ENCODE data around the gene STK39.
"Not testable (repeated sequence)": the region's sequence is repeated elsewhere in the genome, so short reads cannot be mapped to it uniquely, and the experiment has no call there.

Gene STK39

GRCh38 chr2:168096158-168096557 lies 151.2 kb downstream of the STK39 start:
- H3K4me3 ChIP-seq (ENCODE audit: insufficient read depth, low read depth, low read length): no peak overlapping the region
- no peaks in the 10 kb centered on the region for H3K27me3 ChIP-seq (ENCODE audit: control insufficient read depth, insufficient read depth, low read length, poor library complexity, severe bottlenecking)
- H3K9me3 ChIP-seq (ENCODE audit: control insufficient read depth, low read length): no peaks in the 10 kb centered on the region
- 85 to 100% methylated on average over 3 of the region's 3 CpGs for WGBS, 2 experiments
- no peaks in the 10 kb centered on the region for H3K36me3 ChIP-seq (ENCODE audit: control insufficient read depth, insufficient read depth, low read length)
- H3K4me1 ChIP-seq (ENCODE audit: control insufficient read depth, insufficient read depth, low read length): no peaks in the 10 kb centered on the region
- no peak overlapping the region for H3K27ac ChIP-seq (ENCODE audit: insufficient read depth, low read depth, low read length, poor library complexity, severe bottlenecking)

- Histone ChIP-seq H3K27me3 (ENCODE audit: control insufficient read depth, insufficient read depth, low read length, poor library complexity, severe bottlenecking) (no peaks in the 10 kb centered on the region), H3K9me3 (ENCODE audit: control insufficient read depth, low read length) (no peaks in the 10 kb centered on the region), H3K36me3 (ENCODE audit: control insufficient read depth, insufficient read depth, low read length) (no peaks in the 10 kb centered on the region), H3K27ac (ENCODE audit: insufficient read depth, low read depth, low read length, poor library complexity, severe bottlenecking) (no peak overlapping the region), H3K4me3 (ENCODE audit: insufficient read depth, low read depth, low read length) (no peak overlapping the region), H3K4me1 (ENCODE audit: control insufficient read depth, insufficient read depth, low read length) (no peaks in the 10 kb centered on the region)
- 94% methylated on average over 2 of the region's 2 CpGs for WGBS, 2 experiments
Observed at GRCh38 chr2:168091986-168092385, 155.4 kb downstream of the STK39 start.

- Histone ChIP-seq H3K4me3 (ENCODE audit: insufficient read depth, low read depth, low read length) (no peak overlapping the region), H3K36me3 (ENCODE audit: control insufficient read depth, insufficient read depth, low read length) (no peaks in the 10 kb centered on the region), H3K27me3 (ENCODE audit: control insufficient read depth, insufficient read depth, low read length, poor library complexity, severe bottlenecking) (no peaks in the 10 kb centered on the region), H3K4me1 (ENCODE audit: control insufficient read depth, insufficient read depth, low read length) (no peaks in the 10 kb centered on the region), H3K9me3 (ENCODE audit: control insufficient read depth, low read length) (no peaks in the 10 kb centered on the region), H3K27ac (ENCODE audit: insufficient read depth, low read depth, low read length, poor library complexity, severe bottlenecking) (no peak overlapping the region)
- 95 to 97% methylated on average over 8 of the region's 8 CpGs for WGBS, 2 experiments
Observed at GRCh38 chr2:168090366-168091135, 156.8 kb downstream of the STK39 start.

- H3K4me3 ChIP-seq (ENCODE audit: insufficient read depth, low read depth, low read length): no peak overlapping the region
- H3K9me3 ChIP-seq (ENCODE audit: control insufficient read depth, low read length): no peaks in the 10 kb centered on the region
- no peak overlapping the region for H3K27ac ChIP-seq (ENCODE audit: insufficient read depth, low read depth, low read length, poor library complexity, severe bottlenecking)
- WGBS, 2 experiments: 100% methylated on average over 1 of the region's 1 CpG
- no peaks in the 10 kb centered on the region for H3K27me3 ChIP-seq (ENCODE audit: control insufficient read depth, insufficient read depth, low read length, poor library complexity, severe bottlenecking)
- H3K36me3 ChIP-seq (ENCODE audit: control insufficient read depth, insufficient read depth, low read length): no peaks in the 10 kb centered on the region
- no peaks in the 10 kb centered on the region for H3K4me1 ChIP-seq (ENCODE audit: control insufficient read depth, insufficient read depth, low read length)
Observed at GRCh38 chr2:168089200-168089599, 158.2 kb downstream of the STK39 start.

- Histone ChIP-seq H3K36me3 (ENCODE audit: control insufficient read depth, insufficient read depth, low read length) (no peaks in the 10 kb centered on the region), H3K27me3 (ENCODE audit: control insufficient read depth, insufficient read depth, low read length, poor library complexity, severe bottlenecking) (no peaks in the 10 kb centered on the region), H3K4me3 (ENCODE audit: insufficient read depth, low read depth, low read length) (no peak overlapping the region), H3K9me3 (ENCODE audit: control insufficient read depth, low read length) (no peaks in the 10 kb centered on the region), H3K27ac (ENCODE audit: insufficient read depth, low read depth, low read length, poor library complexity, severe bottlenecking) (no peak overlapping the region), H3K4me1 (ENCODE audit: control insufficient read depth, insufficient read depth, low read length) (no peaks in the 10 kb centered on the region)
- 91 to 93% methylated on average over 3 to 4 of the region's 4 CpGs for WGBS, 2 experiments
Observed at GRCh38 chr2:168087401-168087800, 160.0 kb downstream of the STK39 start.

- Histone ChIP-seq H3K36me3 (ENCODE audit: control insufficient read depth, insufficient read depth, low read length) (no peaks in the 10 kb centered on the region), H3K9me3 (ENCODE audit: control insufficient read depth, low read length) (no peaks in the 10 kb centered on the region), H3K27me3 (ENCODE audit: control insufficient read depth, insufficient read depth, low read length, poor library complexity, severe bottlenecking) (no peaks in the 10 kb centered on the region), H3K4me1 (ENCODE audit: control insufficient read depth, insufficient read depth, low read length) (no peaks in the 10 kb centered on the region), H3K4me3 (ENCODE audit: insufficient read depth, low read depth, low read length) (no peak overlapping the region), H3K27ac (ENCODE audit: insufficient read depth, low read depth, low read length, poor library complexity, severe bottlenecking) (no peak overlapping the region)
- 88 to 96% methylated on average over 5 of the region's 5 CpGs for WGBS, 2 experiments
Observed at GRCh38 chr2:168086851-168087250, 160.5 kb downstream of the STK39 start.

- 91 to 93% methylated on average over 4 of the region's 4 CpGs for WGBS, 2 experiments
- H3K36me3 ChIP-seq (ENCODE audit: control insufficient read depth, insufficient read depth, low read length): no peaks in the 10 kb centered on the region
- no peaks in the 10 kb centered on the region for H3K4me1 ChIP-seq (ENCODE audit: control insufficient read depth, insufficient read depth, low read length)
- no peaks in the 10 kb centered on the region for H3K9me3 ChIP-seq (ENCODE audit: control insufficient read depth, low read length)
- no peak overlapping the region for H3K27ac ChIP-seq (ENCODE audit: insufficient read depth, low read depth, low read length, poor library complexity, severe bottlenecking)
- no peaks in the 10 kb centered on the region for H3K27me3 ChIP-seq (ENCODE audit: control insufficient read depth, insufficient read depth, low read length, poor library complexity, severe bottlenecking)
- no peak overlapping the region for H3K4me3 ChIP-seq (ENCODE audit: insufficient read depth, low read depth, low read length)
Observed at GRCh38 chr2:168085801-168086361, 161.5 kb downstream of the STK39 start.

- 74 to 85% methylated on average over 4 of the region's 4 CpGs for WGBS, 2 experiments
- no peaks in the 10 kb centered on the region for H3K9me3 ChIP-seq (ENCODE audit: control insufficient read depth, low read length)
- H3K27ac ChIP-seq (ENCODE audit: insufficient read depth, low read depth, low read length, poor library complexity, severe bottlenecking): no peak overlapping the region
- H3K4me1 ChIP-seq (ENCODE audit: control insufficient read depth, insufficient read depth, low read length): no peaks in the 10 kb centered on the region
- H3K36me3 ChIP-seq (ENCODE audit: control insufficient read depth, insufficient read depth, low read length): no peaks in the 10 kb centered on the region
- H3K4me3 ChIP-seq (ENCODE audit: insufficient read depth, low read depth, low read length): no peak overlapping the region
- no peaks in the 10 kb centered on the region for H3K27me3 ChIP-seq (ENCODE audit: control insufficient read depth, insufficient read depth, low read length, poor library complexity, severe bottlenecking)
Observed at GRCh38 chr2:168084288-168084687, 163.1 kb downstream of the STK39 start.

- H3K27me3 ChIP-seq (ENCODE audit: control insufficient read depth, insufficient read depth, low read length, poor library complexity, severe bottlenecking); H3K9me3 ChIP-seq (ENCODE audit: control insufficient read depth, low read length); H3K36me3 ChIP-seq (ENCODE audit: control insufficient read depth, insufficient read depth, low read length); H3K4me3 ChIP-seq (ENCODE audit: insufficient read depth, low read depth, low read length); H3K4me1 ChIP-seq (ENCODE audit: control insufficient read depth, insufficient read depth, low read length); H3K27ac ChIP-seq (ENCODE audit: insufficient read depth, low read depth, low read length, poor library complexity, severe bottlenecking): not testable (repeated sequence)
- WGBS, 2 experiments: 95 to 100% methylated on average over 1 to 3 of the region's 3 CpGs
Observed at GRCh38 chr2:168081452-168081851, 165.9 kb downstream of the STK39 start.

- WGBS, 2 experiments: 95 to 98% methylated on average over 3 of the region's 3 CpGs
- Histone ChIP-seq H3K4me1 (ENCODE audit: control insufficient read depth, insufficient read depth, low read length) (no peaks in the 10 kb centered on the region), H3K27me3 (ENCODE audit: control insufficient read depth, insufficient read depth, low read length, poor library complexity, severe bottlenecking) (no peaks in the 10 kb centered on the region), H3K9me3 (ENCODE audit: control insufficient read depth, low read length) (no peaks in the 10 kb centered on the region), H3K4me3 (ENCODE audit: insufficient read depth, low read depth, low read length) (no peak overlapping the region), H3K27ac (ENCODE audit: insufficient read depth, low read depth, low read length, poor library complexity, severe bottlenecking) (no peak overlapping the region), H3K36me3 (ENCODE audit: control insufficient read depth, insufficient read depth, low read length) (no peaks in the 10 kb centered on the region)
Observed at GRCh38 chr2:168079236-168079635, 168.2 kb downstream of the STK39 start.

Data from ectodermal cell (in vitro differentiated cells).